Measurements from ENCODE around the gene GORAB.

DNA sequence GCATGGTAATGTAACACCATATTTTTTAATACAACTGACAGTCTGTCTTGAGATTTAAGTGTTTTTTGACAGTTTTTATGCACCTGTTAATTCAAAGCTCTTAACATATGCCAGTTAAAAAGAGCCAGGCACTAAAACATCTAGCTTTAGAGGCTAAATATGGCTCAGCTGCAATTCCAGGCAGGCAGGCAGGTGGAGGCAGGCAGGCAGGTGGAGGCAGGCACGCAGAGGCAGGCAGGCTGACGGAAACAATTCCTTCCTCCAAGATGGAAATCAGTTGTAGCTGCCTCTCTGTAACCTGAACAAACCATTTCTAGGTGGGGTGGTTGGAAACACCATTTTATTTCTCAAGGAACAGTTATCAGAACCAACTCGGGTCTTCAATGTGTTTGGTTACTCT is 51.2 kb downstream of the GORAB start:
- TF ChIP-seq CTCF (IDR thresholded peaks at IDR 0.05) (no peak), POLR2AphosphoS5 (IDR thresholded peaks at IDR 0.05) (no peak), POLR2A (IDR thresholded peaks at IDR 0.05) (no peak)

Data from prostate gland (tissue), 2 donors.